Measurements from ENCODE around the gene HPSE2.
A peak's percentile ranks its signal among the peaks of the same experiment; 100 is the strongest.

HPSE2 gene

GRCh38 chr10:98880971-98881370 lies 354.7 kb downstream of the HPSE2 start:
- Histone ChIP-seq H3K27ac (no peak overlapping the region), H3K36me3 (replicated peaks) (no peaks in the 10 kb centered on the region), H3K4me3 (ENCODE audit: low read depth, low read length) (no peak overlapping the region), H3K27me3 (replicated peaks) (no peaks in the 10 kb centered on the region)
- TF ChIP-seq, protein P1, sequence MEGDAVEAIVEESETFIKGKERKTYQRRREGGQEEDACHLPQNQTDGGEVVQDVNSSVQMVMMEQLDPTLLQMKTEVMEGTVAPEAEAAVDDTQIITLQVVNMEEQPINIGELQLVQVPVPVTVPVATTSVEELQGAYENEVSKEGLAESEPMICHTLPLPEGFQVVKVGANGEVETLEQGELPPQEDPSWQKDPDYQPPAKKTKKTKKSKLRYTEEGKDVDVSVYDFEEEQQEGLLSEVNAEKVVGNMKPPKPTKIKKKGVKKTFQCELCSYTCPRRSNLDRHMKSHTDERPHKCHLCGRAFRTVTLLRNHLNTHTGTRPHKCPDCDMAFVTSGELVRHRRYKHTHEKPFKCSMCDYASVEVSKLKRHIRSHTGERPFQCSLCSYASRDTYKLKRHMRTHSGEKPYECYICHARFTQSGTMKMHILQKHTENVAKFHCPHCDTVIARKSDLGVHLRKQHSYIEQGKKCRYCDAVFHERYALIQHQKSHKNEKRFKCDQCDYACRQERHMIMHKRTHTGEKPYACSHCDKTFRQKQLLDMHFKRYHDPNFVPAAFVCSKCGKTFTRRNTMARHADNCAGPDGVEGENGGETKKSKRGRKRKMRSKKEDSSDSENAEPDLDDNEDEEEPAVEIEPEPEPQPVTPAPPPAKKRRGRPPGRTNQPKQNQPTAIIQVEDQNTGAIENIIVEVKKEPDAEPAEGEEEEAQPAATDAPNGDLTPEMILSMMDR (IDR thresholded peaks at IDR 0.05; ENCODE audit: low read depth, low read length, missing control alignments): no peak
- in situ Hi-C loops (cut with HindIII; ENCODE audit: low pct_ligation_motif_present, low sequenced_read_pairs): no loop called here
- DNase-seq: no peak

GRCh38 chr10:98878921-98879320 lies 356.7 kb downstream of the HPSE2 start:
- Histone ChIP-seq H3K27ac (no peak overlapping the region), H3K36me3 (replicated peaks) (no peaks in the 10 kb centered on the region), H3K27me3 (replicated peaks) (no peaks in the 10 kb centered on the region), H3K4me3 (ENCODE audit: low read depth, low read length) (no peak overlapping the region)
- TF ChIP-seq, protein P1 (IDR thresholded peaks at IDR 0.05; ENCODE audit: low read depth, low read length, missing control alignments): no peak
- no peak for DNase-seq
- in situ Hi-C loops (cut with HindIII; ENCODE audit: low pct_ligation_motif_present, low sequenced_read_pairs): no loop called here

- TF ChIP-seq, protein P1 (IDR thresholded peaks at IDR 0.05; ENCODE audit: low read depth, low read length, missing control alignments): no peak
- Histone ChIP-seq H3K4me3 (ENCODE audit: low read depth, low read length) (no peak overlapping the region), H3K36me3 (replicated peaks) (no peaks in the 10 kb centered on the region), H3K27me3 (replicated peaks) (no peaks in the 10 kb centered on the region), H3K27ac (no peak overlapping the region)
- in situ Hi-C loops (cut with HindIII; ENCODE audit: low pct_ligation_motif_present, low sequenced_read_pairs): no loop called here
- DNase-seq: peak; percentile 16
Measured at GRCh38 chr10:98878418-98878817, 357.2 kb downstream of the HPSE2 start.

DNA sequence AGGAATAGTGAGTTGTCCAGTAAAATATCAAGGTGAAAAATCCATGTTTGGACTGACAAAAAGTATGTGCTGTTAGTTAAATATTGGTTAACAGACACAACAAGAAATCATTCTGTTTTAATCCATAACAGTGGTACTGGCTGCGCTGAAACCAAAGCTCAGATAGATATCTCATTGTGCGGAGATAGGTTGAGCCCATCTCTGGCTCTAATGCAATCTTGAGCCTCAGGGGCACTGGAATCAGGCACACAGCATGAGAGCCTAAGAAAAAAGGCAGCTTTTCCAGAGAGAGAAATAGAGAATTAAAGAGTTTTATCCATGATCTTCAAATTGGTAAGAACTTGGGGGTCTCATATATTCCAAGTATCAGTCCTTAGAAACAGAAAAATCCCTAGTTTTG lies 373.7 kb downstream of the HPSE2 start:
- in situ Hi-C loops (cut with HindIII; ENCODE audit: low pct_ligation_motif_present, low sequenced_read_pairs): no loop called here
- Histone ChIP-seq H3K4me3 (ENCODE audit: low read depth, low read length) (no peak overlapping the region), H3K27ac (no peak overlapping the region), H3K27me3 (replicated peaks) (no peaks in the 10 kb centered on the region), H3K36me3 (replicated peaks) (no peaks in the 10 kb centered on the region)
- DNase-seq: no peak
- TF ChIP-seq, protein P1 (IDR thresholded peaks at IDR 0.05; ENCODE audit: low read depth, low read length, missing control alignments): no peak

DNA sequence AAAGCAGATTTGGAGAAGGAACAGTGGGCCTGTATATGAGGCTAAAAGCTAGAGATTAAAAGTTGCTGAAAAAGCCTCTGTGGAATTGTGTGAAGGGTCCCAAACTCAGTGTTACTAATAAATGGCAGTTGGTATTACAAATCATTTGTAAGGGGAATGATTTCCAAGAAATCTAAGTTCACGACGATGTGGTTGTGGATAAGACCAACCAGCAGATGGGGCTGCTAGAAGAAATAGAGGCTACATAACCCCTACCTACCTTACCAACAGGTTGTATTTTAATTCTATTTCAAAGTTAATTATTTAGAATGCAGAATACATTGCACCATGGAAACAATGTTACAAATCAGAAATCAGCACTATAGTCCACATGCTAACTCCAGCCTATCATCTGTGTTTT lies 377.1 kb downstream of the HPSE2 start:
- in situ Hi-C loops (cut with HindIII; ENCODE audit: low pct_ligation_motif_present, low sequenced_read_pairs): no loop called here
- H3K36me3 ChIP-seq (replicated peaks): no peaks in the 10 kb centered on the region
- TF ChIP-seq, protein P1 (IDR thresholded peaks at IDR 0.05; ENCODE audit: low read depth, low read length, missing control alignments): no peak
- no peak for DNase-seq
- H3K4me3 ChIP-seq (ENCODE audit: low read depth, low read length): no peak overlapping the region
- no peaks in the 10 kb centered on the region for H3K27me3 ChIP-seq (replicated peaks)
- H3K27ac ChIP-seq: no peak overlapping the region

DNA sequence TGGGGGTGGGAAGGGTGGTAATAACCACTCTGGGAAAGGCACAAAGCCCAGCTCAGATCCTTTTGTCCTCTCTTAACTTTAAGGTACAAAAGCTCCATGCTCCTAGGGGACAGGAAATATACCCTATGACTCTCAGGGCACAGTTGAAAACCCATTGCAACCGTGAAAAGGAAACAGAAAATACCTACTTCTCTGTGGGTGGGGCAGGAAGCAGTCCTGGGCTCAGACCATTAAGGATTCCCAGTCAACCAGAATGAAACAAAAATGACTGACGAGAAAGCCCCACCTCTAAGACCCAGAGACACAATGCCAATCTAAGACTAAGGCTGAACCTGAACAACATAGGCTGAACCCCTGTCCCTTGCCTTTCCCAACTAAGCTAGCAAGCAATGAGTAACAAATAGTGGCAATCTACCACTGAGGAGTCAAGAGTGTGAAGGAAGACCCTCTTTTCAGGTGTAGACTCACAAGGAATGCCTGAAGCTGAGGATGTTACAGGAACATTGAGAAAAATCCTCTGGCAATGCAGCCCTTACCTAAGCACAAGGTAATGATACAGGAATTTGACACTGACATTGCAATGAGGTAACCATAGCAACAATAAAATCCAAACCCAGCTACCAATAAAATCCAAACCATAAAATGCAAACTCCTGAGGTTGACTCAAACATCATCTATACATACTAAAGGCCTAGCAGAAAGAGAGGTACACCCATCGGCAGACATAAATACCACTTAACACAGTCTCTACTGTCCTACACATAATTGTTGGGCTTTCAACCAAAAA lies 380.1 kb downstream of the HPSE2 start:
- Histone ChIP-seq H3K27ac (no peak overlapping the region), H3K4me3 (ENCODE audit: low read depth, low read length) (no peak overlapping the region)
- in situ Hi-C loops (cut with HindIII; ENCODE audit: low pct_ligation_motif_present, low sequenced_read_pairs): no loop called here

More for the DNA sequence above, 380.1 kb downstream of the HPSE2 start:
- DNase-seq: no peak
- TF ChIP-seq, protein P1 (IDR thresholded peaks at IDR 0.05; ENCODE audit: low read depth, low read length, missing control alignments): no peak
- no peaks in the 10 kb centered on the region for H3K36me3 ChIP-seq (replicated peaks)
- H3K27me3 ChIP-seq (replicated peaks): no peaks in the 10 kb centered on the region
